DND-41 (cell line): ENCODE measurements around the gene CLK4.

Experiments
- CTCF ChIP-seq: IDR thresholded peaks from 2 replicates; pipeline ENCODE4 v1.5.1; 2012; ENCODE audit warnings: borderline replicate concordance, low read length, moderate library complexity, mild to moderate bottlenecking; ENCODE audit not compliant: poor library complexity, severe bottlenecking; ENCODE audit errors: extremely low read depth
- EZH2 ChIP-seq: IDR thresholded peaks from 3 replicates; pipeline ENCODE4 v1.6.1; 2012; ENCODE audit warnings: borderline replicate concordance, low read depth, mild to moderate bottlenecking, moderate library complexity, low read length, inconsistent platforms; ENCODE audit not compliant: severe bottlenecking

- TF ChIP-seq CTCF (no peak), EZH2 (no peak)
Measured at GRCh38 chr5:178630951-178631350, 4.1 kb upstream of the CLK4 start.
